ENCODE measurements around the gene XXYLT1. TPM values are rescaled to one million over a fixed set of nuclear protein-coding genes. Genes with fewer than 3 reads are reported as not detected.
A peak's percentile ranks its signal among the peaks of the same experiment; 100 is the strongest.

The XXYLT1 gene
- total and polyA plus RNA-seq, 9 of the 15 experiments (the other 6 are each of a cell fraction or from before 2014, with no cell fraction given): 1.9 to 18.9 (median 15.0) TPM

DNA sequence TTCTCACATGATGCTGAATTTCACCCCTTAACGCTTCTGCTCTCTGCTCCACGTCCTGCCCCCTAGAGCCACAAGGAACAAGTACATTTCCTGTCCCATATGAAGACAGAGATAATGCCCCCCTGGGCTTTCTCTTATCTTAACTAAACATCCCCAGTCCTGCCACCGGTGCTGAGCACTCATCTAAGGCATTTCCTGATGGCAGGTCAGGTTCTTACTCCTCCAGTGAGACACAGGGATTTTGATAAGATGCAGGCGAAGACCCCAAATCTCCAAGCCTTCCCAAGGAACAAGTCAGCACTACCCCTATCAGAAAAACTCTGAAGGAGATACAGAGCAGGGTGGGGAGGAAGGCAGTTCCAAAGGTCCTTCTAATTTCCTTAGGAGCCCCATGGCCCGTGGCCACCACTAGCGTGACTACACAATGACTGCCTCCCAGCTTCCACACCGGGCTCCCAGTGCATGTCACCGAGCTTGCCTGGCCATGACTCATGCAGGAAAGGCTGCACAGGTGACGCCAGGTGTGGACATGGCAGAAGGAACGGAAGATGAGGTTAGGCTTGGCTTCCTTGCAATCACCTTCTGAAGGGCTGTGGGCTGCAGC lies 152.9 kb downstream of the XXYLT1 start (continued):
- TF ChIP-seq ZBTB5 (IDR thresholded peaks at IDR 0.05) (no peak), NFIC (IDR thresholded peaks at IDR 0.05) (peak; percentile 85), SMAD1 (IDR thresholded peaks at IDR 0.05; ENCODE audit: low read depth, low read length, partially characterized antibody) (peak; percentile 38), HOXB6 (CRISPR knock-in tag; IDR thresholded peaks at IDR 0.05; ENCODE audit: borderline replicate concordance) (no peak), TEAD2 (tag; IDR thresholded peaks at IDR 0.05) (no peak), ARID3A (IDR thresholded peaks at IDR 0.05; ENCODE audit: borderline replicate concordance, low read depth, low read length) (peak; percentile 70; the same call in 1 of the 2 replicates), DNMT1 (IDR thresholded peaks at IDR 0.05) (no peak), ILK (tag; IDR thresholded peaks at IDR 0.05; ENCODE audit: borderline replicate concordance, low read depth) (no peak), YBX1 (IDR thresholded peaks at IDR 0.05) (no peak), CBX8 (IDR thresholded peaks at IDR 0.05; ENCODE audit: borderline replicate concordance, extremely low read depth, low read depth, low read length, poor library complexity, severe bottlenecking) (no peak), RBM25 (IDR thresholded peaks at IDR 0.05; ENCODE audit: low read depth, low read length, severe bottlenecking) (no peak), E4F1 (CRISPR knock-in tag; IDR thresholded peaks at IDR 0.05; ENCODE audit: borderline replicate concordance) (no peak), ZNF431 (CRISPR knock-in tag; IDR thresholded peaks at IDR 0.05) (no peak), FOXA1 (IDR thresholded peaks at IDR 0.05; ENCODE audit: borderline replicate concordance) (no peak), POLR2AphosphoS5 (IDR thresholded peaks at IDR 0.05; ENCODE audit: control insufficient read depth, insufficient read depth, low read depth, low read length) (peak; percentile 89), BACH1 (tag; IDR thresholded peaks at IDR 0.05) (no peak)
- TF ChIP-seq, protein P1, sequence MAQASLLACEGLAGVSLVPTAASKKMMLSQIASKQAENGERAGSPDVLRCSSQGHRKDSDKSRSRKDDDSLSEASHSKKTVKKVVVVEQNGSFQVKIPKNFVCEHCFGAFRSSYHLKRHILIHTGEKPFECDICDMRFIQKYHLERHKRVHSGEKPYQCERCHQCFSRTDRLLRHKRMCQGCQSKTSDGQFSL (CRISPR knock-in tag; IDR thresholded peaks at IDR 0.05): no peak
- TF ChIP-seq, protein P1 (tag; IDR thresholded peaks at IDR 0.05): no peak
- TF ChIP-seq, protein P2, sequence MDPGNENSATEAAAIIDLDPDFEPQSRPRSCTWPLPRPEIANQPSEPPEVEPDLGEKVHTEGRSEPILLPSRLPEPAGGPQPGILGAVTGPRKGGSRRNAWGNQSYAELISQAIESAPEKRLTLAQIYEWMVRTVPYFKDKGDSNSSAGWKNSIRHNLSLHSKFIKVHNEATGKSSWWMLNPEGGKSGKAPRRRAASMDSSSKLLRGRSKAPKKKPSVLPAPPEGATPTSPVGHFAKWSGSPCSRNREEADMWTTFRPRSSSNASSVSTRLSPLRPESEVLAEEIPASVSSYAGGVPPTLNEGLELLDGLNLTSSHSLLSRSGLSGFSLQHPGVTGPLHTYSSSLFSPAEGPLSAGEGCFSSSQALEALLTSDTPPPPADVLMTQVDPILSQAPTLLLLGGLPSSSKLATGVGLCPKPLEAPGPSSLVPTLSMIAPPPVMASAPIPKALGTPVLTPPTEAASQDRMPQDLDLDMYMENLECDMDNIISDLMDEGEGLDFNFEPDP (CRISPR knock-in tag; IDR thresholded peaks at IDR 0.05): no peak

All from K562 (cell line).